ENCODE results near the gene PITPNC1.

GRCh38 chr17:67602974-67603373, 225.9 kb downstream of the PITPNC1 start:
- TF ChIP-seq CTCF (IDR thresholded peaks at IDR 0.05; ENCODE audit: low read length) (peak; percentile 32), EZH2 (optimal IDR thresholded peaks at IDR 0.05; ENCODE audit: low read depth, low read length) (no peak), EZH2phosphoT487 (IDR thresholded peaks at IDR 0.05; ENCODE audit: low read length) (no peak)
